SK-N-MC (cell line): ENCODE measurements around the gene NKX1-1.

Experiments used
- EZH2 ChIP-seq: fragments of 200-600 bp; sonication (generic); IDR thresholded peaks from one replicate; pipeline ENCODE4 v1.6.1; 2017; ENCODE audit warnings: antibody characterized with exemption
- FOXP2 ChIP-seq: optimal IDR thresholded peaks from 2 replicates; pipeline ENCODE3; 2011; ENCODE audit warnings: mild to moderate bottlenecking, moderate library complexity; ENCODE audit not compliant: insufficient read depth; ENCODE audit errors: extremely low read length, control extremely low read depth
- POLR2AphosphoS5 ChIP-seq: IDR thresholded peaks from 2 replicates; pipeline ENCODE4 v1.6.1; 2012; ENCODE audit warnings: mild to moderate bottlenecking, low read depth, low read length, borderline replicate concordance

DNA sequence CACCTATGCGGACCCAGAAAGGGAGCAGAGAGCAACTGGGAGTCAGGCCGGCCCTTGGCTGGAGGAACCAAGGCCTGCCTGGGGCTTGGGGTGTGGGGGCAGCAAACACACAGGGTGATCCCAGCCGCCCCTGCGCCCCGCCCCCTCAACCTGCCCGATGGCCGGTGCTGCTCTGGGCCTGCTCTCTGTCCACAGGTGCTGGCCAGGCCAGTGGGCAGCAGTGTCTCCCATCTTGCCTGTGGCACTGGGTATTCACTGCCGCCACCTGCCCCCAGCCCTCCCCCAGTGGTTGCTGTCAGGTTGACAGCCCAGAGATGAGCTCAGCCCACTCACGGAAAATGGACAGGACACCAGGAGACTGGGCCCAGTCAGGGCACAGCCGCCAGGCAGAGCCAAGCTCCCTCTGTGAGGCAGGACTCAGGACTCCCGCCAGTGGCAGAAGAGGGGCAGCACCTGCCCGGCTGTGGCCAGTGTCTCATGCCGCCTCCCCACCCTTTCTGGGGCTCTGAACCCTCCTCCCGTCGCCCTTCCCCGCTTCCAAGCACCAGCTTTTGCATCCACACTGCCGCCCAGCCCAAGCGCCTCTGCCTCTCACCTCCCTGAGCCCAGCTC is 4.7 kb downstream of the NKX1-1 start:
- TF ChIP-seq EZH2 (no peak), POLR2AphosphoS5 (no peak), FOXP2 (no peak)
